GM18867 (cell line): ENCODE data around the gene SEPTIN7.
"Not testable (repeated sequence)": the region's sequence is repeated elsewhere in the genome, so short reads cannot be mapped to it uniquely, and the experiment has no call there.

Experiments used
- ATAC-seq: cut with Tn5 transposase; IDR thresholded peaks from one replicate; pipeline ENCODE4 v1.9.1; 2021; ENCODE audit warnings: mild to moderate bottlenecking, moderate library complexity; ENCODE audit not compliant: unreplicated experiment

The SEPTIN7 gene

GRCh38 chr7:35800718-35801391, at the start of gene SEPTIN7:
Gene SEPTIN7, plus strand, starts transcription at chr7:35801057. Its CDS starts 153 bp downstream, at chr7:35801210.
- ATAC-seq, result peak; percentile 83

- ATAC-seq, result no peak
Observed at GRCh38 chr7:35752742-35753141, 48.1 kb upstream of the SEPTIN7 start.

GRCh38 chr7:35753761-35754603, 46.9 kb upstream of the SEPTIN7 start:
- ATAC-seq, result no peak

- no peak for ATAC-seq
Observed at GRCh38 chr7:35754741-35755140, 46.1 kb upstream of the SEPTIN7 start.

GRCh38 chr7:35755711-35756110, 45.1 kb upstream of the SEPTIN7 start:
- ATAC-seq, result no peak

- not testable (repeated sequence) for ATAC-seq
Observed at GRCh38 chr7:35756453-35756852, 44.4 kb upstream of the SEPTIN7 start.

GRCh38 chr7:35757574-35757973, 43.3 kb upstream of the SEPTIN7 start:
- no peak for ATAC-seq

- no peak for ATAC-seq
Observed at GRCh38 chr7:35758421-35758820, 42.4 kb upstream of the SEPTIN7 start.

GRCh38 chr7:35760143-35760745, 40.6 kb upstream of the SEPTIN7 start:
- no peak for ATAC-seq

- no peak for ATAC-seq
Observed at GRCh38 chr7:35761871-35762677, 38.8 kb upstream of the SEPTIN7 start.

GRCh38 chr7:35762781-35763180, 38.1 kb upstream of the SEPTIN7 start:
- ATAC-seq, result no peak

- no peak for ATAC-seq
Observed at GRCh38 chr7:35768346-35768745, 32.5 kb upstream of the SEPTIN7 start.

- no peak for ATAC-seq
Observed at GRCh38 chr7:35771776-35772175, 29.1 kb upstream of the SEPTIN7 start.

- ATAC-seq, result no peak
Observed at GRCh38 chr7:35773994-35774393, 26.9 kb upstream of the SEPTIN7 start.

GRCh38 chr7:35776686-35777085, 24.2 kb upstream of the SEPTIN7 start:
- no peak for ATAC-seq

GRCh38 chr7:35777121-35777520, 23.7 kb upstream of the SEPTIN7 start:
- ATAC-seq, result no peak

GRCh38 chr7:35780070-35780469, 20.8 kb upstream of the SEPTIN7 start:
- ATAC-seq, result no peak

GRCh38 chr7:35781200-35781701, 19.6 kb upstream of the SEPTIN7 start:
- no peak for ATAC-seq

GRCh38 chr7:35781767-35782515, 18.9 kb upstream of the SEPTIN7 start:
- ATAC-seq, result no peak

GRCh38 chr7:35784332-35784731, 16.5 kb upstream of the SEPTIN7 start:
- no peak for ATAC-seq
